NK-92 (cell line): ENCODE data around the gene PPP1R36.
"Not testable (repeated sequence)": the region's sequence is repeated elsewhere in the genome, so short reads cannot be mapped to it uniquely, and the experiment has no call there.

Source experiments
- DNase-seq: peaks from one replicate; lab custom pipeline; 2025; ENCODE audit not compliant: unreplicated experiment; lab: John Stamatoyannopoulos, UW

PPP1R36 gene

GRCh38 chr14:64562436-64562835 lies 12.7 kb downstream of the PPP1R36 start:
- no peak for DNase-seq

- no peak for DNase-seq
These were observed 13.9 kb downstream of the PPP1R36 start for GRCh38 chr14:64563696-64564095.

GRCh38 chr14:64566651-64567122 lies 16.9 kb downstream of the PPP1R36 start:
- no peak for DNase-seq

GRCh38 chr14:64569138-64569631 lies 19.4 kb downstream of the PPP1R36 start:
- no peak for DNase-seq

GRCh38 chr14:64569646-64570045 lies 19.9 kb downstream of the PPP1R36 start:
- DNase-seq: not testable (repeated sequence)

GRCh38 chr14:64572386-64573104 lies 22.8 kb downstream of the PPP1R36 start:
- DNase-seq: no peak

- no peak for DNase-seq
These were observed 23.3 kb downstream of the PPP1R36 start for GRCh38 chr14:64573109-64573508.

GRCh38 chr14:64574371-64575107 lies 24.8 kb downstream of the PPP1R36 start:
- DNase-seq: no peak

- DNase-seq: no peak
These were observed 27.4 kb downstream of the PPP1R36 start for GRCh38 chr14:64577211-64577610.

GRCh38 chr14:64580467-64580866 lies 30.7 kb downstream of the PPP1R36 start:
- DNase-seq: no peak

- DNase-seq: no peak
These were observed 31.6 kb downstream of the PPP1R36 start for GRCh38 chr14:64581363-64581762.

- no peak for DNase-seq
These were observed 32.1 kb downstream of the PPP1R36 start for GRCh38 chr14:64581817-64582216.

GRCh38 chr14:64584190-64584589 lies 34.4 kb downstream of the PPP1R36 start:
- DNase-seq: no peak

GRCh38 chr14:64591809-64592208 lies 42.0 kb downstream of the PPP1R36 start:
- no peak for DNase-seq

GRCh38 chr14:64594438-64594837 lies 44.7 kb downstream of the PPP1R36 start:
- no peak for DNase-seq

- no peak for DNase-seq
These were observed 48.6 kb downstream of the PPP1R36 start for GRCh38 chr14:64598404-64598803.

- DNase-seq: no peak
These were observed 51.8 kb downstream of the PPP1R36 start for GRCh38 chr14:64601571-64601970.

GRCh38 chr14:64602826-64603225 lies 53.1 kb downstream of the PPP1R36 start:
- DNase-seq: no peak

- DNase-seq: no peak
These were observed 54.2 kb downstream of the PPP1R36 start for GRCh38 chr14:64604001-64604400.

GRCh38 chr14:64604881-64605280 lies 55.1 kb downstream of the PPP1R36 start:
- DNase-seq: no peak

GRCh38 chr14:64605926-64606685 lies 56.3 kb downstream of the PPP1R36 start:
- DNase-seq: no peak
